HepG2 (cell line): ENCODE results near the gene INO80B. TPM values are rescaled to one million over a fixed set of nuclear protein-coding genes. Genes with fewer than 3 reads are reported as not detected.

Experiments used
- ATF7 ChIP-seq, 2 experiments: fragments of 450-650 bp in 1 of 2; sonication (generic) in 1 of 2; formaldehyde crosslinking in 1 of 2; IDR thresholded peaks; 2 replicates each; pipeline versions ENCODE4 v1.4.0 to v1.6.1; 2016 to 2020; ENCODE audit warnings: antibody characterized with exemption in 1 of 2, mild to moderate bottlenecking in 1 of 2, missing genetic modification reagents in 1 of 2
- HOXA3 ChIP-seq: sonication (generic); formaldehyde crosslinking; IDR thresholded peaks from 2 replicates; pipeline ENCODE4 v1.5.0; 2020; ENCODE audit warnings: missing genetic modification reagents
- KDM5B ChIP-seq: sonication (generic); formaldehyde crosslinking; IDR thresholded peaks from 2 replicates; pipeline ENCODE4 v1.4.0; 2020; ENCODE audit warnings: missing genetic modification reagents, mild to moderate bottlenecking, borderline replicate concordance
- KLF6 ChIP-seq: IDR thresholded peaks from 2 replicates; pipeline ENCODE4 v1.8.0; 2016; ENCODE audit warnings: missing biosample characterization, missing genetic modification reagents
- MAX ChIP-seq: IDR thresholded peaks from 2 replicates; pipeline ENCODE4 v1.6.1; 2012; ENCODE audit warnings: inconsistent platforms
- MTA1 ChIP-seq: sonication (generic); formaldehyde crosslinking; IDR thresholded peaks from 2 replicates; pipeline ENCODE4 v1.4.0; 2020; ENCODE audit warnings: missing genetic modification reagents, mild to moderate bottlenecking, borderline replicate concordance
- NAIF1 ChIP-seq: sonication (generic); formaldehyde crosslinking; IDR thresholded peaks from 2 replicates; pipeline ENCODE4 v1.5.0; 2020; ENCODE audit warnings: mild to moderate bottlenecking, missing genetic modification reagents, borderline replicate concordance
- NFATC3 ChIP-seq: sonication (generic); formaldehyde crosslinking; IDR thresholded peaks from 2 replicates; pipeline ENCODE4 v1.5.1; 2020; ENCODE audit warnings: mild to moderate bottlenecking, missing genetic modification reagents
- NR2F6 ChIP-seq, 2 experiments: IDR thresholded peaks; 2 replicates each; pipeline ENCODE4 v1.6.1; 2016; ENCODE audit warnings: antibody characterized with exemption in 1 of 2, mild to moderate bottlenecking in 1 of 2
- RELA ChIP-seq: sonication (generic); formaldehyde crosslinking; IDR thresholded peaks from 2 replicates; pipeline ENCODE4 v1.4.0; 2020; ENCODE audit warnings: missing genetic modification reagents
- SATB2 ChIP-seq: sonication (generic); formaldehyde crosslinking; IDR thresholded peaks from 2 replicates; pipeline ENCODE4 v1.5.0; 2020; ENCODE audit warnings: missing genetic modification reagents
- SIN3B ChIP-seq: fragments of 150-350 bp; IDR thresholded peaks from 2 replicates; pipeline ENCODE4 v1.6.1; 2014; ENCODE audit warnings: low read length
- ZNF230 ChIP-seq: sonication (generic); formaldehyde crosslinking; IDR thresholded peaks from 2 replicates; pipeline ENCODE4 v1.4.0; 2020; ENCODE audit warnings: mild to moderate bottlenecking, missing genetic modification reagents
- ZNF432 ChIP-seq: sonication (generic); formaldehyde crosslinking; IDR thresholded peaks from 2 replicates; pipeline ENCODE4 v1.5.0; 2020; ENCODE audit warnings: missing genetic modification reagents, mild to moderate bottlenecking, borderline replicate concordance
- ZNF556 ChIP-seq: sonication (generic); formaldehyde crosslinking; IDR thresholded peaks from 2 replicates; pipeline ENCODE4 v1.4.0; 2020; ENCODE audit warnings: mild to moderate bottlenecking, missing genetic modification reagents, borderline replicate concordance
- ZNF788 ChIP-seq: sonication (generic); formaldehyde crosslinking; IDR thresholded peaks from 2 replicates; pipeline ENCODE4 v1.5.0; 2020; ENCODE audit warnings: mild to moderate bottlenecking, missing genetic modification reagents, borderline replicate concordance
- polyA plus RNA-seq, 8 experiments: library from polyadenylated mRNA; depleted of rRNA in 3 of 8; stranded (reverse) in 7 of 8; unstranded in 1 of 8; fragments of >200 nt; fragmentation: Illumina TruSeq in 4 of 8; extraction: Trizol in 4 of 8; gene quantifications; 2 replicates each; pipeline versions ENCODE4 v1.2.1 to v1.2.3, GENCODE V29; 2011 to 2016; ENCODE audit warnings: low read depth in 4 of 8, missing spikeins in 1 of 8, mixed read lengths in 1 of 8; ENCODE audit not compliant: insufficient read depth in 1 of 8
- total RNA-seq, 5 experiments: library from RNA; depleted of rRNA; stranded (reverse); fragments of >200 nt; fragmentation: Illumina TruSeq; extraction: Trizol; gene quantifications; 2 replicates each; pipeline ENCODE4 v1.2.3, GENCODE V29; 2016; ENCODE audit warnings: low read depth in 1 of 5
- TF ChIP-seq, protein P1 (sequence below): sonication (generic); formaldehyde crosslinking; IDR thresholded peaks from 2 replicates; pipeline ENCODE4 v1.5.0; 2020; ENCODE audit warnings: missing genetic modification reagents, mild to moderate bottlenecking, borderline replicate concordance
- TF ChIP-seq, protein P2 (sequence below): sonication (generic); formaldehyde crosslinking; IDR thresholded peaks from 2 replicates; pipeline ENCODE4 v1.5.1; 2020; ENCODE audit warnings: mild to moderate bottlenecking, missing genetic modification reagents, moderate library complexity
- TF ChIP-seq, protein P3 (sequence below): sonication (generic); IDR thresholded peaks from 2 replicates; pipeline ENCODE4 v1.6.1; 2016; ENCODE audit warnings: low read depth, borderline replicate concordance
- TF ChIP-seq, protein P4 (sequence below): sonication (generic); formaldehyde crosslinking; IDR thresholded peaks from 2 replicates; pipeline ENCODE4 v1.4.0; 2020; ENCODE audit warnings: missing genetic modification reagents, mild to moderate bottlenecking, borderline replicate concordance
- TF ChIP-seq, protein P5 (sequence below): sonication (generic); formaldehyde crosslinking; IDR thresholded peaks from 2 replicates; pipeline ENCODE4 v1.4.0; 2020; ENCODE audit warnings: missing genetic modification reagents

The INO80B gene
- total and polyA plus RNA-seq, 2 of the 13 experiments (the other 11 are each of a cell fraction or from before 2014, with no cell fraction given) = 6.2 to 14.5 TPM

DNA sequence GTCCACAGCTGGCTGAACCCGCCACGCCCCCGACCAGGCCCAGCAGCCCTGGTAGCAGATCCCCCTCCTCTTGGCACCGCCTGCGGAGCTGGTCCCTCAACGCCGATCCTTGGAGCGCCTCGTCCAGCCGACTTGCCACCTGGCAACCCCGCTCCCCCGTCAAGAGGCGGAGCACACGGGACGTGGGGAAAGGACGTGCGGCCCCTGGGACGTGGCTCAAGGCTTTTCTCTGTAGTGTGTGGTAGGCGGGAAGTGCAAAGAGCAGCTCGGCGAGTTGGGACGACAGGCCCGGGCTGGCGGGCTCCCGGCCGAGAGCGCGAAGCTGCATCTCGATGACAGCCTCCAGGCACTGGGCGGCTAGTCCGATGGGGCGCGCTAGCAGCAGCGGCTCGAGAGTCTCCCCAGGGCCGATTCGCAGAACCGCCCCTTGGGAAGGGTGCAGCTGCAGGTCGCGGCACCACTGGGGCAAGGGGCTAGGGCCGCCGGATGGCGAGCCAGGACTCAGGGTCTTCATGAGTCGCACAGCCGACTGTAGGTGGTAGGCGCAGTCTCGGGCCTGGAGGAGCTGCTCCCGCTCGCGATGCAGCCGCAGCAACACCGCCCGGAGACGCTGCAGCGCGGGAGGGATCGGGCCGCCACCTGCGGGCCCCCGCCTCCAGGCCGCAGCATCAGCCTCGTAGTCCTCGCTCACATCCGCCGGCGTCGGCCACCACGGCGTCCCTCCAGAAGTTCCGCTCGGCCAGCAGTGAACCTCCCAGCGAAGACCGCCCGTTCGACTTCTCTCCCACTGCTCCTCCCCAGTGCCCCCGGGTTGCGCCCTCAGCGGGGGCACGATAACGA is 27.3 kb downstream of the INO80B start (continued):
- TF ChIP-seq ZNF230 (CRISPR knock-in tag) (no peak; the same call in 1 of the 2 replicates), RELA (CRISPR knock-in tag) (0 out of 2 replicates have a peak, but pooled peaks have one; percentile 34), SATB2 (CRISPR knock-in tag) (peak; percentile 56; the same call in 1 of the 2 replicates), HOXA3 (CRISPR knock-in tag) (peak; percentile 84), KDM5B (CRISPR knock-in tag) (no peak; the same call in 1 of the 2 replicates), MTA1 (no peak; the same call in 1 of the 2 replicates), NR2F6 (IDR thresholded peaks at IDR 0.05) (no peak), NR2F6 (CRISPR knock-in tag; IDR thresholded peaks at IDR 0.05) (no peak), ZNF556 (CRISPR knock-in tag) (0 out of 2 replicates have a peak, but pooled peaks have one; percentile 23), NFATC3 (CRISPR knock-in tag) (peak; percentile 10), SIN3B (no peak; the same call in 1 of the 2 replicates), ATF7 (IDR thresholded peaks at IDR 0.05) (no peak), ATF7 (CRISPR knock-in tag; IDR thresholded peaks at IDR 0.05) (peak; percentile 61), MAX (peak; percentile 85), KLF6 (CRISPR knock-in tag) (no peak), ZNF432 (CRISPR knock-in tag) (no peak), NAIF1 (no peak; the same call in 1 of the 2 replicates), ZNF788 (CRISPR knock-in tag) (no peak; the same call in 1 of the 2 replicates)
- TF ChIP-seq, protein P1, sequence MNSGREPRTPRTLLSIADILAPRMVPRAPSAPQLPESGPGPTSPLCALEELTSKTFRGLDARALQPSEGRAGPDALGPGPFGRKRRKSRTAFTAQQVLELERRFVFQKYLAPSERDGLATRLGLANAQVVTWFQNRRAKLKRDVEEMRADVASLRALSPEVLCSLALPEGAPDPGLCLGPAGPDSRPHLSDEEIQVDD = 0 out of 2 replicates have a peak, but pooled peaks have one; percentile 45
- TF ChIP-seq, protein P2, sequence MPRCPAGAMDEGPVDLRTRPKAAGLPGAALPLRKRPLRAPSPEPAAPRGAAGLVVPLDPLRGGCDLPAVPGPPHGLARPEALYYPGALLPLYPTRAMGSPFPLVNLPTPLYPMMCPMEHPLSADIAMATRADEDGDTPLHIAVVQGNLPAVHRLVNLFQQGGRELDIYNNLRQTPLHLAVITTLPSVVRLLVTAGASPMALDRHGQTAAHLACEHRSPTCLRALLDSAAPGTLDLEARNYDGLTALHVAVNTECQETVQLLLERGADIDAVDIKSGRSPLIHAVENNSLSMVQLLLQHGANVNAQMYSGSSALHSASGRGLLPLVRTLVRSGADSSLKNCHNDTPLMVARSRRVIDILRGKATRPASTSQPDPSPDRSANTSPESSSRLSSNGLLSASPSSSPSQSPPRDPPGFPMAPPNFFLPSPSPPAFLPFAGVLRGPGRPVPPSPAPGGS (CRISPR knock-in tag) = peak; percentile 91
- TF ChIP-seq, protein P3, sequence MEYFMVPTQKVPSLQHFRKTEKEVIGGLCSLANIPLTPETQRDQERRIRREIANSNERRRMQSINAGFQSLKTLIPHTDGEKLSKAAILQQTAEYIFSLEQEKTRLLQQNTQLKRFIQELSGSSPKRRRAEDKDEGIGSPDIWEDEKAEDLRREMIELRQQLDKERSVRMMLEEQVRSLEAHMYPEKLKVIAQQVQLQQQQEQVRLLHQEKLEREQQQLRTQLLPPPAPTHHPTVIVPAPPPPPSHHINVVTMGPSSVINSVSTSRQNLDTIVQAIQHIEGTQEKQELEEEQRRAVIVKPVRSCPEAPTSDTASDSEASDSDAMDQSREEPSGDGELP = peak; percentile 82
- TF ChIP-seq, protein P4, sequence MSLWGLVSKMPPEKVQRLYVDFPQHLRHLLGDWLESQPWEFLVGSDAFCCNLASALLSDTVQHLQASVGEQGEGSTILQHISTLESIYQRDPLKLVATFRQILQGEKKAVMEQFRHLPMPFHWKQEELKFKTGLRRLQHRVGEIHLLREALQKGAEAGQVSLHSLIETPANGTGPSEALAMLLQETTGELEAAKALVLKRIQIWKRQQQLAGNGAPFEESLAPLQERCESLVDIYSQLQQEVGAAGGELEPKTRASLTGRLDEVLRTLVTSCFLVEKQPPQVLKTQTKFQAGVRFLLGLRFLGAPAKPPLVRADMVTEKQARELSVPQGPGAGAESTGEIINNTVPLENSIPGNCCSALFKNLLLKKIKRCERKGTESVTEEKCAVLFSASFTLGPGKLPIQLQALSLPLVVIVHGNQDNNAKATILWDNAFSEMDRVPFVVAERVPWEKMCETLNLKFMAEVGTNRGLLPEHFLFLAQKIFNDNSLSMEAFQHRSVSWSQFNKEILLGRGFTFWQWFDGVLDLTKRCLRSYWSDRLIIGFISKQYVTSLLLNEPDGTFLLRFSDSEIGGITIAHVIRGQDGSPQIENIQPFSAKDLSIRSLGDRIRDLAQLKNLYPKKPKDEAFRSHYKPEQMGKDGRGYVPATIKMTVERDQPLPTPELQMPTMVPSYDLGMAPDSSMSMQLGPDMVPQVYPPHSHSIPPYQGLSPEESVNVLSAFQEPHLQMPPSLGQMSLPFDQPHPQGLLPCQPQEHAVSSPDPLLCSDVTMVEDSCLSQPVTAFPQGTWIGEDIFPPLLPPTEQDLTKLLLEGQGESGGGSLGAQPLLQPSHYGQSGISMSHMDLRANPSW (CRISPR knock-in tag) = no peak; the same call in 1 of the 2 replicates
- TF ChIP-seq, protein P5, sequence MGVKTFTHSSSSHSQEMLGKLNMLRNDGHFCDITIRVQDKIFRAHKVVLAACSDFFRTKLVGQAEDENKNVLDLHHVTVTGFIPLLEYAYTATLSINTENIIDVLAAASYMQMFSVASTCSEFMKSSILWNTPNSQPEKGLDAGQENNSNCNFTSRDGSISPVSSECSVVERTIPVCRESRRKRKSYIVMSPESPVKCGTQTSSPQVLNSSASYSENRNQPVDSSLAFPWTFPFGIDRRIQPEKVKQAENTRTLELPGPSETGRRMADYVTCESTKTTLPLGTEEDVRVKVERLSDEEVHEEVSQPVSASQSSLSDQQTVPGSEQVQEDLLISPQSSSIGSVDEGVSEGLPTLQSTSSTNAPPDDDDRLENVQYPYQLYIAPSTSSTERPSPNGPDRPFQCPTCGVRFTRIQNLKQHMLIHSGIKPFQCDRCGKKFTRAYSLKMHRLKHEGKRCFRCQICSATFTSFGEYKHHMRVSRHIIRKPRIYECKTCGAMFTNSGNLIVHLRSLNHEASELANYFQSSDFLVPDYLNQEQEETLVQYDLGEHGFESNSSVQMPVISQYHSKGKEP (CRISPR knock-in tag) = 0 out of 2 replicates have a peak, but pooled peaks have one; percentile 64
